SK-MEL-5 (cell line): ENCODE data around the gene DDX51. TPM values are rescaled to one million over a fixed set of nuclear protein-coding genes. Genes with fewer than 3 reads are reported as not detected.

Experiments used
- DNase-seq: peaks from one replicate; pipeline ENCODE4 v3.0.0-alpha.2; 2016; ENCODE audit warnings: low read depth, low spot score
- in situ Hi-C: cut with HindIII; loops from 2 replicates; pipeline ENCODE4 v1.10.0; 2016; ENCODE audit warnings: low sequenced_read_pairs, high pct_unique_total_duplicates, low pct_unique_long_range_greater_than_20kb
- polyA plus RNA-seq, 2 experiments: library from polyadenylated mRNA; depleted of rRNA; stranded (reverse); fragments of >200 nt; gene quantifications; 2 replicates each; pipeline ENCODE4 v1.2.3, GENCODE V29; 2015
- total RNA-seq: library from RNA; depleted of rRNA; stranded (reverse); fragments of >200 nt; shearing (Covaris generic); gene quantifications from 2 replicates; pipeline ENCODE4 v1.2.3, GENCODE V29; 2014; rRNA removed

Gene DDX51, protein sequence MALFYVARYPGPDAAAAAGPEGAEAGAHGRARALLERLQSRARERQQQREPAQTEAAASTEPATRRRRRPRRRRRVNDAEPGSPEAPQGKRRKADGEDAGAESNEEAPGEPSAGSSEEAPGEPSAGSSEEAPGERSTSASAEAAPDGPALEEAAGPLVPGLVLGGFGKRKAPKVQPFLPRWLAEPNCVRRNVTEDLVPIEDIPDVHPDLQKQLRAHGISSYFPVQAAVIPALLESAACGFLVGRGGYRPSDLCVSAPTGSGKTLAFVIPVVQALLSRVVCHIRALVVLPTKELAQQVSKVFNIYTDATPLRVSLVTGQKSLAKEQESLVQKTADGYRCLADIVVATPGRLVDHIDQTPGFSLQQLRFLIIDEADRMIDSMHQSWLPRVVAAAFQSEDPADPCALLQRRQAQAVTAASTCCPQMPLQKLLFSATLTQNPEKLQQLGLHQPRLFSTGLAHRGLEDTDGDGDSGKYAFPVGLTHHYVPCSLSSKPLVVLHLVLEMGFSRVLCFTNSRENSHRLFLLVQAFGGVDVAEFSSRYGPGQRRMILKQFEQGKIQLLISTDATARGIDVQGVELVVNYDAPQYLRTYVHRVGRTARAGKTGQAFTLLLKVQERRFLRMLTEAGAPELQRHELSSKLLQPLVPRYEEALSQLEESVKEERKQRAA
- total RNA-seq = 10.0 and 11.1 TPM in 2 replicates
- 20.0 and 20.1 TPM in 2 replicates for polyA plus RNA-seq (2015; cell fraction: cytosol; rRNA removed)
- polyA plus RNA-seq (2015; cell fraction: nucleus; rRNA removed) = 97.6 and 104 TPM in 2 replicates

DNA sequence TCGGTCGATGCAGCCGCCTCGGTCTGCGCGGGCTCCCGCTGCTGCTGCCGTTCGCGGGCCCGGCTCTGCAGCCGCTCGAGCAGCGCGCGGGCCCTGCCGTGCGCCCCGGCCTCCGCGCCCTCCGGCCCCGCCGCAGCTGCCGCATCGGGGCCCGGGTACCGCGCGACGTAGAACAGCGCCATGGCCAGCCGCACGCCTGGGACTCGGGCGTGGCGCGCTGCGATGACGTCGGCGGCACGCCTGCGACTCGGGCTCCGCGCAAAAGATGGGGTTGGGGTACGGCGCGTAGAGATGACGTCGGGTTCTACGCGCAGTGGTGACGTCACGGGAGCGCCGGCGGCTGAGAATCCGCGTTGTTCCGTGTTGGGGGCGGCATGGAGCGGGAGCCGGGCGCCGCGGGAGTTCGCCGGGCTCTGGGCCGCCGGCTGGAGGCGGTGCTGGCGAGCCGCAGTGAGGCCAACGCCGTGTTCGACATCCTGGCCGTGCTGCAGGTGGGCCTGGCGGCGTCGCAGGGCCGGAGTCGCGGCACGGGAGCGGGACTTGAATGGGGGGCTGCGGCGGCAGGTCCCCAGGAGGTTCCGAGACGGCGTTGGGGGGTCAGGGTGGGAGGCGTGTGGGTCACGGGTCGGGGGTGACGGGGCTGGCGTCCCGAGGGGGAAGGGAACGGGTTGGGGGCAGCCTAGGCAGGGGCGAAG is at the start of gene DDX51, which contains the start of gene NOC4L:
Gene DDX51 (minus strand): TSS at position 205 of the 695 bp plus-strand sequence. CDS start 23 bp downstream, at position 182.
Gene NOC4L (plus strand): TSS at position 343 of the 695 bp plus-strand sequence. CDS start 32 bp downstream, at position 375.
- in situ Hi-C loops = no loop called here
- DNase-seq = peak; percentile 94

- DNase-seq = no peak
- in situ Hi-C loops = no loop called here
Measured at GRCh38 chr12:132191715-132192553, 47.8 kb upstream of the DDX51 start.

- in situ Hi-C loops = no loop called here
Measured at GRCh38 chr12:132190834-132191500, 46.8 kb upstream of the DDX51 start.

GRCh38 chr12:132190012-132190755 is 46.1 kb upstream of the DDX51 start:
- in situ Hi-C loops = no loop called here
- DNase-seq = no peak

More at GRCh38 chr12:132190834-132191500, 46.8 kb upstream of the DDX51 start:
- no peak for DNase-seq

DNA sequence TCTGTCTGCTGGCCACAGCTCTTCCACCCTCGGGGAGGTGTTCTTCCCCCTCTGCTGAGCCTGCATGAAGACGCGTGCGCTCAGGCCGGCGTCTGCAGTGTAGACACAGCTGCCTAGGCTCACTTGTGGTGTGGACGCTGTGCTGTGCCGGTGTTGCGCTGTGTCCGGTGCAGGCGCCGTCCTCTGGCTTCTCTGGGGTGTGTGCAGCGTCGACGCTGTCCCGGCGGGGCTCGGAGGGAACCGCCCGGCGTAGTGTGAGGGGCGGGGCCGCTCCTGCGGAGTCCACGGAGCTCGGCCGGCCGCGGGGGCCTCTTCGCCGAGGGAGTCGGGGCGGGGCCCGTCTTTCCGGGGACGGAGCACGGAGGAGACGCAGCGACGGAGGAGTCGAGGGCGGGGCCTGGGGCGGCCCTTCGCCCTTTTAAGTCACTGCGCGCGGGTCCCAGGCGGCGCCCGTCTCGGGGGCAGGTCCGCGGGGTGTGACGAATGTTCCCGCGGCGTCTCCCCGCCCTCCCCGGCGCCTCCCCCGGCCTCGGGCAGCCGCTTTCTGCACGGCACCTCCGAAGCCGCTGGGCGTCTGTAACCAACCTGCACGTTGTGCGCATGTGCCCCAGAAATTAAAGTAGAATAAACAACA is 45.4 kb upstream of the DDX51 start:
- peak; percentile 81 for DNase-seq
- in situ Hi-C loops = no loop called here

- in situ Hi-C loops = no loop called here
- DNase-seq = no peak
Measured at GRCh38 chr12:132188916-132189325, 44.8 kb upstream of the DDX51 start.

GRCh38 chr12:132188451-132188901 is 44.4 kb upstream of the DDX51 start:
- in situ Hi-C loops = no loop called here
- DNase-seq = no peak

DNA sequence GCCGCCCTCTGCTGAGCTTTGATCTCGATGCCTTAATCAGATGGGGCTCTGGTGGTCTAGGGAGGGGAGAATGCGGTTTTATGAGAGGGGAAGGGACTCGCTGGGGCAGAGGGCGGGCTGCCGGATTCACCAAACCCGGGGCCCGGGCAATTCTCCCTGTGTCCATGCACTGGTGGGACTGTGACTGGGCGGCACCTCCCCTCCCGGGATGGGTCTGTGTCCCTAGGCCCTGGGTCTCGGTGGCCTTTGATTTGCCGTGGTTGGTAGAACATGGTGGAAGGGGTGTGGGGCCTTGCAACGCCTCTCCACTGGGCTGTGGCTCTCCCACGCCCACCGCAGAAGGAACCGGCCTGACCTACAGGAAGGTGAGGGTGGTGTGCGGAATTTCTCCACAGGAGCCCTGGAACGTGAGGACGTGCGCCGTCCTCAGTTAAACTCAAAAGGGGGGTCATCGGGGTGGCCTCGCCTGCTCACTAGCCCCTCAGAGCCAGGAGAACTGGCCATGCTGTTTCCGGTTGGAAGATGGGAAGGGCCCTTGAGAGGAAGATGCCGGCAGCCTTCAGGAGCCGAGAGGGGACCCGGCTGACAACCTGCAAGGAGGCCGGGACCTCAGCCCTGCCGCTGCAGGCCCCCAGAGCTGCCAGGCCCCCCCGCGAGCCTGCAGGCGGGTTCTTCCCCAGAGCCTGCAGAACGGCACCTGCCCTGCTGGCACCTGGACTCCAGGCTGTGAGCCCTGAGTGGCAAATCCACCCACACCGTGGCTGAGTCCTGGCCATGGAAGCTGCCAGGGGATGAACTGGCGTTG is 43.7 kb upstream of the DDX51 start:
- DNase-seq = no peak
- in situ Hi-C loops = no loop called here

DNA sequence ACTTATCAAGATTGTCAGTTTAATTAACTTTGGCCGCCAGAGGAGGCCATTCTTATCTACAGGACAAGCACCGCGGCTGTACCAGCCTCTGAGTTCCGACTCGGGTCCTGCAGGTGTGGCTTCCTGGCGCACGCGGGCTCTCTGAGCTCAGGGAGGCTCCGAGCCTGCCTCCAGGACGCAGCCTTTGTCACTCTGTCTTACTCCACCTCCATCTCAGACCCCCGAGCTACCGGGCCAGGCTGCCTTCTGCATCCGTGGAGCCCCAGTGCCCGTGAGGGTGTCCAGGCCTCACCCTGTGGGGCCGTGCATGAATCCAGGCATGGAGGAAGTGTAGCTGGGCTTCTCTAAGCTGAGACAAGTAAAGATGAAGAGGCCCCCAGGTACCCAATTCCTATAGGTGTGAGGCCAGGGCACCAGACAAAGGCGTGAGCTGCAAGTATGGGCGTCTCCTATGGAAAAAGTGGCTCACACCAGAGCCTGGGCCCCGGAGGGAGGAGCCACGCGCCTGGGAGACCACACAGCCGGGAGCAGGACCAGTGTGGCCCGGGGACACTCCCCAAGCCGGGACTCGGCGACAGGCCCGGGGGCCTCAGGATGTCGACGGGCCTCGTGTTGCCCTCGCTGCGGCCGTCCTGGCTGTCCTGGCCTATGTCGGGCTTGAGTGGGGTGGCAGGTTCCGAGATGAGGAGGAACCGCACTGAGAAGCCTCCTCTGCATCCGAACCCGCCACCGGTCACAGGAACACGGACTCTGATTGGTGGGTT is 42.9 kb upstream of the DDX51 start:
- no peak for DNase-seq
- in situ Hi-C loops = no loop called here

GRCh38 chr12:132186208-132186856 is 42.2 kb upstream of the DDX51 start:
- in situ Hi-C loops = no loop called here

DNA sequence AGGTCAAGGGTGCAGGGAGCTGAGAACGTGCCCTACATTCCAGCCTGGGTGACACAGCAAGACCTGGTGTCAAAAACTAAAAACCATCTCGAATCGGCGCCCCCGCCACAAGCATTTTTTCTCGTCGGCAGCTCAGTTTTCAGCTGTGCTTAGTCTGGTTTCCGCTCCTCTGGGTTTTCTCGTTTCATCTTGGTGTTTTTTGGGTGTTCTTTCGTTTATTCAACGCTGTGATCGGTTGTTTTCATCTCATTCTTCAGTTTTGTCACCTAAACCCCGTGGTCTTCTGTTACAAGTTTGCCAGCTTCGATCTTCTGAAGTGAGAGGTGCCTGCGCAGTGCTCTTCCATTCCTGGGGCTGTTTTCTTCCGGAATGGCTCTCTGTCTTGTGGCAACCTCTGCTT is 41.6 kb upstream of the DDX51 start:
- in situ Hi-C loops = no loop called here
- DNase-seq = no peak

More at GRCh38 chr12:132186208-132186856, 42.2 kb upstream of the DDX51 start:
- DNase-seq = no peak

DNA sequence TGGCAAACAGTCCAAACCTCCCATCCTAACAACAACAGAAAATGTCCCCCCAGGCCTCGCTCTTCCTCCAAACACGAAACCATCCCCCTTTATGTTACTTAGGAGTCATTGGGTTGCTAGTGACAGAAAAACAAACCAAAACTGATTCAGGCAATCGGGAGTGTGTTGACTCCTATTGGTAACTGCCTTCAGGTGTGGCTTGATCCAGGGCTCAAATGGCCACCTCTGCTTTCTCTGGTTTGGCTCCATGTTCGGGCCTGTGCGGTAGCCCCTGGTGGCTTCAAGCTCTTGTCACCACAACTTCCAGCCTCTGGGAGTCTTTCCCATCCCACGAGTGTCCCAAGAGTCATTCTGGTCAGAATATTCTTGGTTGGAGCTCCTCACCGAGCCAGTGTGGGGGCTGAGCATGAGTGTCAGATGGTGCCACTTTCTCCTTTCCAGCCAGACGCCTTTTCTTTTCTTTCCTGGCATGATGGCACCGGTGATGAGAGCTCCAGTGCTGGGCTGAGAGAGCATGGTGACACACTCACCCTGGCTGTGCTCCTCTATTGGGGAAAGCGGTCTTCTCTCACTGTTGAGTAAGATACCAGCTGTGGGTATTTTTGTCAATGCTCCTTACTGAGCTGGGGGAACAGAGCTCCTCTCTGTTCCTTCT is 38.7 kb upstream of the DDX51 start:
- in situ Hi-C loops = no loop called here
- peak; percentile 37 for DNase-seq

DNA sequence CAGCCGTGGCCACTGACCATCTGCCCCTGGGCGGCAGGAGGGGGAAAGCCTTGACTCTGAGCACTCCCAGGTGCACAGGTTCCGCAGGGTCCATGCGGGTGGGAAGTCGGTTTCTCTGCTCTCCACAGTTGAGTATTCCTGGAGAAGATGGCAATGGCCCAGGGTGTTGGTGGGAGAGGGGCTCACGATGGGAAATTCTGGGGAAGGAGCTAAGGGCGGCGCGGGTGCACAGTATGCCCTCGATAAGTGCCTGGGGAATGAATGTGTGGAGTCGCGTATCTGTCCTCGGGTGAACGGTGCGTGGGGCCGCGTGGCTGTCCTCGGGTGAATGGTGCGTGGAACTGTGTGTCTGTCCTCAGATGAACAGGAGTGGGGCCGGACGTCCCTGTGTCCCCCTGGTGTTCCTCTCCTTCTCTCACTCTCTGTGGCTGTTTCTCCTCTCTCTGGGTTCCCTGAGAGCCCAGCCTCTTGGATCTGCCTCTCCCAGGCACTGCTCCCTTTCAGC is 38.1 kb upstream of the DDX51 start:
- in situ Hi-C loops = no loop called here
- DNase-seq = no peak
